ENCODE data around the gene PYDC2.

DNA sequence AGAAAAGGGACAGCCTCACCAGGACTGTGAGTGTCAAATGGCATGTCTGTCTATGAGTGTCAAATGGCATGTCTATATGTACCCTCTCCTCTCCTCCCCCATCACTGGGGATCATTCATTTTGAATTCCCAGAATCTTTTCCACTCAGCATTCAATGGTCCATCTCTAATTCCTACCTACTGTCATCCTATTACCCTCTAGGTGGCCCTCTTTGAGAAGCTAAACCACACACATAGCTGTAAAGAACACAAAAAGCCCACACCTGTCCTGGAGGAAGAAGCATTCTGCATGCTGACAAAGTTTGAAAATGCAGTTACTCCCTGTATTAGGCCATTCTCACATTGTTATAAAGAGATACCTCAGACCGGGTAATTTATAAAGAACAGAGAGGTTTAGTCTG lies 46.2 kb upstream of the PYDC2 start:
- TF ChIP-seq, protein P1, sequence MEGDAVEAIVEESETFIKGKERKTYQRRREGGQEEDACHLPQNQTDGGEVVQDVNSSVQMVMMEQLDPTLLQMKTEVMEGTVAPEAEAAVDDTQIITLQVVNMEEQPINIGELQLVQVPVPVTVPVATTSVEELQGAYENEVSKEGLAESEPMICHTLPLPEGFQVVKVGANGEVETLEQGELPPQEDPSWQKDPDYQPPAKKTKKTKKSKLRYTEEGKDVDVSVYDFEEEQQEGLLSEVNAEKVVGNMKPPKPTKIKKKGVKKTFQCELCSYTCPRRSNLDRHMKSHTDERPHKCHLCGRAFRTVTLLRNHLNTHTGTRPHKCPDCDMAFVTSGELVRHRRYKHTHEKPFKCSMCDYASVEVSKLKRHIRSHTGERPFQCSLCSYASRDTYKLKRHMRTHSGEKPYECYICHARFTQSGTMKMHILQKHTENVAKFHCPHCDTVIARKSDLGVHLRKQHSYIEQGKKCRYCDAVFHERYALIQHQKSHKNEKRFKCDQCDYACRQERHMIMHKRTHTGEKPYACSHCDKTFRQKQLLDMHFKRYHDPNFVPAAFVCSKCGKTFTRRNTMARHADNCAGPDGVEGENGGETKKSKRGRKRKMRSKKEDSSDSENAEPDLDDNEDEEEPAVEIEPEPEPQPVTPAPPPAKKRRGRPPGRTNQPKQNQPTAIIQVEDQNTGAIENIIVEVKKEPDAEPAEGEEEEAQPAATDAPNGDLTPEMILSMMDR (IDR thresholded peaks at IDR 0.05; ENCODE audit: insufficient read depth, low read length, poor library complexity, severe bottlenecking): no peak
- no peak for TF ChIP-seq EZH2phosphoT487 (conservative IDR thresholded peaks at IDR 0.05; ENCODE audit: low read length)

All from SU-DHL-6 (cell line).